Heart right ventricle (tissue), 16 donors: ENCODE data around the gene RPS6KA2. TPM values are rescaled to one million over a fixed set of nuclear protein-coding genes. Genes with fewer than 3 reads are reported as not detected.

Source experiments
- ATAC-seq, 8 donors: fragments of 200-7000 bp; cut with Tn5 transposase; one replicate each; pipeline ENCODE4 v1.9.1; 2020; ENCODE audit warnings: mild to moderate bottlenecking in 8 of 8, moderate library complexity in 8 of 8, moderate number of reproducible peaks in 1 of 8
- DNase-seq, 2 donors: peaks; one replicate each; pipeline ENCODE4 v3.0.0-alpha.2; 2020
- H3K27ac ChIP-seq, 10 donors: fragments of 200-600 bp; sonication (generic) in 2 of 10; one replicate each; pipeline versions ENCODE4 v1.5.0 to v1.8.0; 2020 to 2022; ENCODE audit warnings: mild to moderate bottlenecking in 3 of 10
- H3K27me3 ChIP-seq, 7 donors: fragments of 200-600 bp; one replicate each; pipeline ENCODE4 v1.8.0; 2021 to 2022; ENCODE audit warnings: mild to moderate bottlenecking in 2 of 7
- H3K36me3 ChIP-seq, 9 donors: fragments of 200-600 bp; sonication (generic) in 1 of 9; one replicate each; pipeline versions ENCODE4 v1.5.0 to v1.8.0; 2020 to 2022; ENCODE audit warnings: mild to moderate bottlenecking in 2 of 9
- H3K4me1 ChIP-seq, 9 donors: fragments of 200-600 bp; sonication (generic) in 1 of 9; one replicate each; pipeline versions ENCODE4 v1.5.0 to v1.8.0; 2020 to 2022; ENCODE audit warnings: mild to moderate bottlenecking in 4 of 9
- H3K4me3 ChIP-seq, 10 donors: fragments of 200-600 bp; sonication (generic) in 2 of 10; one replicate each; pipeline versions ENCODE4 v1.5.0 to v1.8.0; 2020 to 2022; ENCODE audit warnings: mild to moderate bottlenecking in 7 of 10, moderate library complexity in 2 of 10
- H3K9me3 ChIP-seq, 11 donors: fragments of 200-600 bp in 10 of 11; sonication (generic) in 2 of 11; one replicate each; pipeline versions ENCODE4 v1.5.0 to v1.8.0; 2013 to 2022; ENCODE audit warnings: mild to moderate bottlenecking in 2 of 11, control low read depth in 1 of 11, moderate library complexity in 1 of 11
- CTCF ChIP-seq, 9 donors: fragments of 200-600 bp; sonication (generic) in 2 of 9; IDR thresholded peaks; one replicate each; pipeline versions ENCODE4 v1.5.0 to v1.8.0; 2021 to 2022; ENCODE audit warnings: antibody characterized with exemption in 9 of 9, mild to moderate bottlenecking in 5 of 9, moderate library complexity in 1 of 9
- WGBS, 2 donors: extraction: QIAGEN DNeasy Blood & Tissue Kit; methylation state at CpG; one replicate each; pipeline ENCODE4 v1.1.7; 2013; ENCODE audit warnings: inconsistent platforms in 1 of 2; 5-methylcytosine and 5-hydroxymethylcytosine counted together
- intact Hi-C, 10 donors: fragments of 100-400 bp; cut with DNase I; formaldehyde crosslinking; loops; one replicate each; pipeline versions ENCODE4 v1.11.1 to v1.14.2; 2022
- polyA plus RNA-seq, 2 donors: library from polyadenylated mRNA; stranded (reverse); fragments of 200-250 nt; gene quantifications; one replicate each; pipeline ENCODE4 v1.2.3, GENCODE V29; 2013
- total RNA-seq, 10 donors: library from RNA; stranded (reverse); fragmentation: NEBNext Ultra II Directional in 3 of 10; extraction: Animal tissue kit (Norgen Biotek cat#: 25700) in 3 of 10; gene quantifications; one replicate each; pipeline versions ENCODE4 v1.2.1 to v1.2.4, GENCODE V29; 2021 to 2023
- donor health status: Arrhythmogenic right ventricular cardiomyopathy.
- donor health status: ischemic (EF 13 %, LVEDD 7.1; RV severe dilation, severe dysfunction).
- donor health status: healthy with polysubstance abuse.
- donor health status: DM: no; HTN: yes; CAD: no.
- donor health status: DM: no; HTN: no; CAD: no.
- donor health status: ischemic (EF 25% LVEDD 6.9; RV normal size, moderate dysfunction).
- donor health status: ischemic (EF 25% LVEDD 5.7; RV mildly dilated, moderate dysfunction).
- donor health status: healthy.
- donor health status: DM: yes; HTN: yes; CAD: no.
- donor health status: Ischemic cardiomyopathy.
- donor health status: ischemic (EF 35%, LVEDD 5.7; RV mildly dilated, moderate dysfunction).
- donor health status: nonischemic (EF 11% LVEDD 7.7; RV severe dilation, severe dysfunction).
- donor health status: DM: yes; HTN: yes; CAD: no.
- donor health status: PGD.
- donor health status: ischemic (EF 29% LVEDD 5.4; RV normal size, mild dysfunction).
- donor health status: nonischemic (EF 23%, LVEDD 6.1; RV moderate dilation, normal function).

The RPS6KA2 gene
- total and polyA plus RNA-seq, 12 donors: 20.3 to 91.4 (median 73.7) TPM

- H3K4me1 ChIP-seq: peaks cover 0 to 7% (median 0%) of the 10 kb centered on the region in 9 donors
- TF ChIP-seq CTCF (IDR thresholded peaks at IDR 0.05): no peak
- DNase-seq (no peak), ATAC-seq (peak in 6 of 8 donors; percentile 36 to 71 (median 52))
- peak overlapping the region in 3 of 10 donors; percentile 12 to 52 (median 25) for H3K27ac ChIP-seq
- H3K27me3 ChIP-seq: no peaks in the 10 kb centered on the region
- intact Hi-C loops: no loop called here
- H3K9me3 ChIP-seq: no peaks in the 10 kb centered on the region
- H3K4me3 ChIP-seq: peak overlapping the region in 3 of 10 donors; percentile 18 to 28 (median 25)
- H3K36me3 ChIP-seq: peaks cover 0 to 85% (median 21%) of the 10 kb centered on the region in 9 donors
- 65 to 66% methylated on average over 9 of the region's 9 CpGs for WGBS, 2 donors
These were observed 160.6 kb downstream of the RPS6KA2 start for GRCh38 chr6:166466178-166467122.

GRCh38 chr6:166465671-166466087 is 161.4 kb downstream of the RPS6KA2 start:
- TF ChIP-seq CTCF (IDR thresholded peaks at IDR 0.05): peak in 5 of 9 donors; percentile 17 to 35 (median 25)
- intact Hi-C loops: no loop called here
- Histone ChIP-seq H3K27me3 (no peaks in the 10 kb centered on the region), H3K4me3 (peak overlapping the region in 3 of 10 donors; percentile 18 to 28 (median 25)), H3K9me3 (no peaks in the 10 kb centered on the region), H3K4me1 (peaks cover 0 to 12% (median 0%) of the 10 kb centered on the region in 9 donors), H3K36me3 (peaks cover 0 to 77% (median 21%) of the 10 kb centered on the region in 9 donors), H3K27ac (peak overlapping the region in 3 of 10 donors; percentile 12 to 52 (median 25))
- ATAC-seq (peak in 6 of 8 donors; percentile 65 to 76 (median 68)), DNase-seq (peak in 1 of 2 donors; percentile 38)
- 69 to 78% methylated on average over 11 of the region's 11 CpGs for WGBS, 2 donors

- no peaks in the 10 kb centered on the region for H3K27me3 ChIP-seq
- H3K36me3 ChIP-seq: peaks cover 0 to 70% (median 21%) of the 10 kb centered on the region in 9 donors
- H3K4me3 ChIP-seq: no peak overlapping the region
- intact Hi-C loops: no loop called here
- no peak for DNase-seq
- H3K27ac ChIP-seq: no peak overlapping the region
- WGBS, 2 donors: 89 to 95% methylated on average over 5 of the region's 5 CpGs
- H3K4me1 ChIP-seq: peaks cover 0 to 17% (median 0%) of the 10 kb centered on the region in 9 donors
- ATAC-seq: no peak
- no peak for TF ChIP-seq CTCF (IDR thresholded peaks at IDR 0.05)
- H3K9me3 ChIP-seq: no peaks in the 10 kb centered on the region
These were observed 162.1 kb downstream of the RPS6KA2 start for GRCh38 chr6:166465003-166465399.

GRCh38 chr6:166464068-166465002 is 162.7 kb downstream of the RPS6KA2 start:
- no peaks in the 10 kb centered on the region for H3K27me3 ChIP-seq
- peaks cover 0 to 68% (median 15%) of the 10 kb centered on the region in 9 donors for H3K36me3 ChIP-seq
- DNase-seq: no peak
- WGBS, 2 donors: 94 to 96% methylated on average over 22 of the region's 22 CpGs
- no peak for ATAC-seq
- intact Hi-C loops: no loop called here
- peaks cover 0 to 17% (median 0%) of the 10 kb centered on the region in 9 donors for H3K4me1 ChIP-seq
- H3K9me3 ChIP-seq: no peaks in the 10 kb centered on the region
- no peak for TF ChIP-seq CTCF (IDR thresholded peaks at IDR 0.05)
- no peak overlapping the region for H3K27ac ChIP-seq
- no peak overlapping the region for H3K4me3 ChIP-seq
